G401 (cell line): Measurements from ENCODE around the gene SLC39A7. TPM values are rescaled to one million over a fixed set of nuclear protein-coding genes. Genes with fewer than 3 reads are reported as not detected.

Experiments
- DNase-seq: peaks from one replicate; pipeline ENCODE4 v3.0.0-alpha.2; 2015; ENCODE audit warnings: low spot score
- in situ Hi-C: cut with HindIII; loops from 2 replicates; pipeline ENCODE4 v1.10.0; 2016; ENCODE audit warnings: low sequenced_read_pairs, mixed read lengths
- total RNA-seq: library from RNA; depleted of rRNA; stranded (reverse); fragments of >200 nt; shearing (Covaris generic); gene quantifications from 2 replicates; pipeline ENCODE4 v1.2.3, GENCODE V29; 2014

SLC39A7 gene
- total RNA-seq, 1 experiment from 2014 or later = 108 TPM

DNA sequence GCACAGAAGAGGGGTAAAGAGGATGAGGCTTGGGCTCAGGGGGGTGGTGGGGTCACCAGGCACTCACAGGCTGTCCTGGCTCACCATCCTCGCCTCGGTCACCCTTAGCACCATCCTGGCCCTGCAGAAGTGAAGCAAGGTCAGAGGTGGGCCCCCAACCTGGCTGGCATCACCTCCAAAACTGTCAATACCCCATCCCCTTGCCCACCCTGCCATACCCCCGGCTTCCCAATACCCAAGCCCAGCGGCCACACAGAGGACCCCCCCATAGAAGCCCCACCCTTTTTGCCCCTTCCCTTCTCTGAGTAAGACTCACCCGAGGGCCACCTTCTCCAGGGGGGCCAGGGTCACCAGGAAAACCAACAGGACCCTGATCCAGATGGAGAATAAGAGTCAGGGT, 32.0 kb upstream of the SLC39A7 start:
- in situ Hi-C loops = no loop called here
- DNase-seq = no peak

DNA sequence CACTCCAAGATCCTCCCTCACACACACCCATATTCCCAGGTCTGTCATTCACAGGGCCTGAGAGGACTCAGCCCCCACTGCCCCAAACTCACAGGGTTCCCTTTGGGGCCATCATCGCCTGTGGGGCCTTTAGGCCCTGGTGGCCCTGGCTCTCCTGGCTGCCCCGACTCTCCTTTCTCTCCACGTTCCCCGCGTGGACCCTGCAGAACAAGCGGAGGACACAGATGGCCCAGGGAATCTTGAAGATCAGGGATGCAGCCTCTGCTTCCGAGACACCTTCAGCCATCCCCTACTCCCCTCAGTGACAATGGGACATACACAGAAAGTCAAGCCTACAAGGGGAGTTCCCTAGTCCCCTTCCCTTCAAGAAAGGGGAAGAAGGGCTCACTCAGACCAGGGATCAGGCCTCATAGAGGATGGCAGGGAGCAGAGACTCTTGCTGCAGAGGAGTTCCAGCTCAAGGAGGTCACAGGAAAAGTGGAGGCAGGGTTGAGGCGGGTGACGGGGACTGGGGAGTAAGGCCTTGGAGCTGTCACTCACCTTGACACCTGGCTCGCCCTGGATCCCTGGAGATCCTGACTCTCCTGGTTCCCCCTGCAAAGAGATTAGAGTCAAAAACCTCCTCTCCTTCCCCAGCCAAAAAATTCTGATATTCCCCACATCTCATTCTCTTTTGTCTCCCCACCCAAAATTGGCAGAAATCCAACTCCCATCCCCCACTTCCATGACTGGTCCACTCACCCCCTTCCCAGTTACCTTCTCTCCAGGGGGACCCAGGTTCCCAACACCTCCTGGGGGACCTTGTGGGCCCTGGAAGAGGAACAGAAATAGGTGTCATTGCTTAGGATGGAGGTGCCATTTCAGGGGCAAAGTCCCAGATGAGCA, 31.1 kb upstream of the SLC39A7 start:
- in situ Hi-C loops = no loop called here

DNA sequence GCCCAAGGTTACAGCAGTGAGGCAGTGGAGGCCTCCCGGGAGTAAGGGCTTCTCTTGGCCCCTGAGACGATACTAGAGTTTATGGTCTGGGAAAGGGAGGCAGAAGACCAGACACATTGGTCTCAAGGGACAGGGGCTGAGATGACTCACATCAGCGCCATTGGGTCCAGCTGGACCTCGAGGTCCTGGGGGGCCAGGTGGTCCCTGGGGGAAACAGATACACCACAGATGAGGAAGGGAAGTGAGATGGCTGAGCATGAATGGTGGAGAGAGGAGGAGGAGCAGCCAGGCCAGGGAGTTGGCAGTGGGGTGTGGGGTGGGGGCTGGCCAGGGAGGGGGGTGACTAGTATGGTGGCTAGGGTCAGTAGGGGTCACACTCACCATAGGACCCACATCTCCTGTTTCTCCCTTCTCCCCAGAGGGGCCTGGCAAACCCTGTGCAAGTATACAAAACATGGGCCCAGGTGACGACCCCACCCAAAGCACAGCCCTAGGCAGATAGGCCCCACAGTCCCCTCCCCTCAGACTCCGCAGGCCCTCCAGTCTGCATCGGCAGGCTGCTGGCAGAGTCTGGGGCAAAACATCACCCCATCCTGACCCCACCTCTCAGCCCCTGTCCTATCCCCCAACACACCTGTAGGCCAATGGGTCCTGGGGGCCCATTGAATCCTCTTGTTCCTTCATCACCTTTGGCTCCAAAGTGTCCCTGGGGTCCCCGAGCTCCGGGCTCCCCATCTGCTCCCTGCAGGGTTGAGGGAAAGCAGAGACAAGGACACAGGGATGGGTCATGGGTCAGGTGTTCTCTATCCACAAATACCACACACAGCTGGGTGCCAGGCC, 30.3 kb upstream of the SLC39A7 start:
- in situ Hi-C loops = no loop called here
- DNase-seq = no peak

More for the DNA sequence above, 31.1 kb upstream of the SLC39A7 start:
- DNase-seq = no peak

DNA sequence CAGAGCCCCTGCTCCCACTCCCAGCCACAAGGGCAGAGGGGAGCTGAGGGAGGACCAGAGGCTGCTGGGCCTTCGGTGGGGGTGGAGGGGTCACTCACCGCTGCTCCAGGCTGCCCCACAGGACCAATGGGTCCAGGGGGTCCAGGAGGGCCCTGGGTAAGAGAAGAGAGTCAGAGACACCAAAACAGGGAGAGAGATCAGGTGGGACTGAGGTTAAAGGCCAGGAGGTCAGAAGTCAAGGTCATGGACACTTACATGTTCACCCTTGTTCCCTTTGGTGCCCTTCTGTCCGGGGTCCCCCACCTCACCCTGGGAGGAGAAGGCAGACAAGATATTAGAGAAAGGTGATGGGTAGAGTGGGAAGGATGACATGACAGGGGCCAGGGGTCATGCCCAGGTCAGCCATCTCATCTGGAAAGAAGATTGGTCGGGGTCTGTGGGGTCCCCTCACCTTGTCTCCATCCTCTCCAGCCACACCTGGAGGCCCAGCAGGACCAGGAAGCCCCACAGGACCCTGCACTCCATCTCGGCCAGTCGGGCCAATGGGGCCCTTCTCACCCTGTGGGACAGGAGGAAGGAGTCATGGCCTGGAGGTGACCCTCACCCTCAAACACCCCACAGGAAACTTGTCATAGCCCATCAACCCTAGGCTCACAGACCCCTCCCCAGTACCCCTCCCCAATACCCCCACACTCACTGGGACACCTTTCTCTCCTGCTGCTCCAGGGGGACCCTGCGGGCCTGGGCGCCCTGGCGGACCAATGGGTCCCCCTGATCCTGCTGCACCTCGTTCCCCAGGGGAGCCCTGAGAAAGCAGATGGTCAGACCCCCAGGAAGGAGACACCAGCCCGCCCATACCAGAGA, 29.4 kb upstream of the SLC39A7 start:
- no peak for DNase-seq
- in situ Hi-C loops = no loop called here

DNA sequence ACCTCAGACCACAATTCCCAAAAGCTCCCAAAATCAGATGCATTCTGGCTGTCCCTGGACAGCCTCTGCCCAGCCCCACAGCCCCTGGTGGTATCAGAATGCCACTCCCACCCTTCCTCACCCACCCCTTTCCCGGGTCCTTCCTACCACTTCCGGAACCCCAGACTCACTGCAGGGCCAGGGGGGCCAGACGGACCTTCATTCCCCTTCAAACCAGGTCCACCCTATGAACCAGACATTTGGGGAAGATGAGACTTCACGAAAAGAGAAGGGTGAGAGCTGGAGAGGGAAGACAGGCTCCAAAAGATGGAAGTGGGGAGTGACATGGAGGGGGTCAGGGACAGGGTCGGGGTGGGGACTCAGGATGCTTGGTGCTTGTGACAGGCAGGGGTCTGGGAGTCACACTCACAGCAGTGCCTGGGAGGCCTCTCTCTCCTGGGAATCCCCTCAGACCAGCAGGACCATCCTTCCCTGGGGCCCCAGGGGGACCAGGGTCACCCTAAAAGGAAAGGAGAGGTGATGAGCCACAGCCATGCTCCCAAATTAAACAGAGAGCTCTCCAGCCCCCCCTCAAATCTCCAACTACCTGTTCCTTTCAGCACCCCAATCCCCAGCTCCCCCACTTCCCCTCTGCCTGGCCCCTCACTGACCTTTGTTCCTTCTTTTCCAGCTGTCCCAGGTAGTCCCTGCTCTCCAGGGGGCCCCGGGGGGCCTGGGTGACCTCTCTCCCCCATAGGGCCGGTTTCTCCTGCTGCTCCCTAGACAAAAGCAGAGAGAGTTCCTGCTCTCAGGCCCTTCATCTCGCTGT, 28.6 kb upstream of the SLC39A7 start:
- in situ Hi-C loops = no loop called here
- DNase-seq = no peak

DNA sequence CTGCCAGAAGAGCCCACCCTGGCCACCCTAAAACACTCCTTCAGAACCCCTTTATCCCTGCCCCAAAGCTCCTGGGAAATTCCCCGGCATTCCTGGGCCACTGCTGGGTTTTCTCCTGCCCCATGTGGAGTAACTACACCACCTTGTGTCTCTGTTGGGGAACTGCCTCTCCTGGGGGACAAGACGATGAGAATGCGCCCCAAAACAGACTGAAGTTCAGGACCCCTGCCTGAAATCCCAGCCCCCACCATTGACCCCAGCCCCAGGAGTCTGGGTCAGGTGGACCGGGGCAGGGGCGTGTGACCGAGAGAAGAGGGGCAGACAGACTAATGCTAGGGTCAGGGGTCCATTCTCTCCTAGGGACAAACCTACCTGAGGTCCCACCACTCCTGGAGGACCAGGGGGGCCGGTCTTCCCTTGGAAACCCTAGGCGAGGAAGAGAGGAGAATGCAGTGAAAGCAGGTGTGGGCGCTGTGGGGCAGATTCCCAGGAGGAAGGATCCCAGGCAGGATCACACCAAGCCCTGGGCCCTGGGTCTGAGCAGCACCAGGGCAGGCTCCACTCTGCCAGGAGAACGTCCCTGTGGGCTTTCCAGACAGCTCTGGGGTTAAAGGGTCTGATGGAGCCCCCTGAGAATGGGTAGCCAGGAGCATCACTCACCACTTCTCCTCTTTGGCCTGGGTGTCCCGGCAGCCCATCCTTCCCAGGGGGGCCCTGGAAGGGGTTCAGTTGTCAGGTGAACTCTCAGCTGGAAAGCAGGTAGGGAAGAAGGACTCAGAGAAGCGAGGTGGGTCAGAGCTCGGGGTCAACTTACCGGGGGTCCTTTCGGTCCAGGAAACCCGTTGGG, 27.8 kb upstream of the SLC39A7 start:
- no peak for DNase-seq
- in situ Hi-C loops = no loop called here

DNA sequence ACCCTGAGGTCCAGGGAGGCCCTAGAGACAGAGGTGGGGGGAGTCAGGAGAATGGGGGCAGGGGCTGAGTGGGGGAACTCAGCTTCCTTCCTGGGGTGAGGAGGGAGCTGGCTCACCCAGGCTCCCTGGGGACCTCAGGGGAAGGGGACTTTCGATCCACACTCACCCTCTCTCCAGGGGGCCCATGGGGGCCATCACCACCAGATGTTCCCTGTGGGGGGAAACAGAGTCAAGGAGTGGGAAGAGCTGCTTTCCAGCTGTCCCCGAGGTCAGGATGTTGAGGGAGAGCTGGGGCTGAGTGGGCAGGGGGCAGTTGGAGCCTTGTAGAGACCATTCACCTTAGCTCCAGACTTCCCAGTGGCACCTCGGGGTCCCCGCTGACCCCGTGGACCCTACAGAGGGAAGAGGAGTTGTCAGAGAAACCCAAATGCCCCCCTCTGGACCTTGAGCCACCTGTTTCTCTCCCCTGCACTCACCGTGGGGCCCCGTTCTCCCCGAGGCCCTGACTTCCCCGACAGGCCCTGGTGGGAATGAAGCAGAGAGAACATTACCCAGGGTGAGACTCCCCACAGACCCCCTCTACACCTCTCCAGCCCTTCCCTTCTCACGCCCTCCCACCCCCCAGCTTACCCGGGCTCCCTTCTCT, 27.0 kb upstream of the SLC39A7 start:
- no peak for DNase-seq
- in situ Hi-C loops = no loop called here

DNA sequence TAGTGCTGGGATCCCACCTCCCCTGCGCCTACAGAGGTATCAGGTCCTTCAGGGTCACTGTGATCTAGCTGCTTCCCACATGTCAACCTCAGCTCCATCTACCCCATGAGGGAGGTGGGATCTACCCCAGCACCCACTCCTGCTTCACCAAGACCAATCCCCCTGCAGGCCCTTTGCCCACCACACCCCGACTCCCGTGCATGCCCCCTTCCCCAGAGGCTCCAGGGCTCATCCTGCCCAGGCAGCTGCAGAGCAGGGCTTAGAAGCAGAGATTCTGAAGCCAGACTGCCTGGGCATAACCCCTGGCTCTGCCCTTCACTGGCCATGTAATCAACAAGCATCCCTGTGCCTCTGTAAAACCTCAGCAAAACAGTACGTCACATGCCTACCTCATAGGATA, 25.9 kb upstream of the SLC39A7 start:
- no peak for DNase-seq
- in situ Hi-C loops = no loop called here

DNA sequence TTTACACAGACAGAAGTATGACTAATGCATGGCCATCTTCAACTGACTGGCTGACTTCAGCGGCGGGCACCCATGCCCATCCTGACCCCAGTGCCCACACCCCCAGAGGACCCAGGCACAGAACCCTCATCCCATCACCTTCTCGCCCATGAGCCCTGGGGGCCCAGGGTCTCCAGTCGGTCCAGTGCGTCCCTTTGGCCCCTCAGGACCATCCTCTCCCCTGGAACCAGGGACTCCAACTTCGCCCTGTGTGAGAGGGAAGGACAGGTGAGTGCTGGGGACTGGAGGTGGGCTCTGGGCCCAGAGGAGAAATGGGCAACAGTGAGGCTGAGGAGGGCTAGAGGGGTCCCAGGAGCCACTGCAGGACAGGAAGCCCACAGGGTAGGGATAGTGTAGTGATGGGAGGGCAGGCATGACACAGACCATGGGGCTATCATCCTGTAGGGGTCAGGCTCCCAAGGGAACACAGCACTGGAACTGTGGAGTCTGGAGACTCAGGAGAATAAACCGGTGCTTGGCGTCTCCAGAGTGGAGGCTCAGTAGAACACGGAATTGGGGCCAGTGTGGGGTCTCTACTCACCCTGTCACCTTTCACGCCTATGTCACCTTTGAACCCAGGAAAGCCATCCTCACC, 25.1 kb upstream of the SLC39A7 start:
- in situ Hi-C loops = no loop called here

DNA sequence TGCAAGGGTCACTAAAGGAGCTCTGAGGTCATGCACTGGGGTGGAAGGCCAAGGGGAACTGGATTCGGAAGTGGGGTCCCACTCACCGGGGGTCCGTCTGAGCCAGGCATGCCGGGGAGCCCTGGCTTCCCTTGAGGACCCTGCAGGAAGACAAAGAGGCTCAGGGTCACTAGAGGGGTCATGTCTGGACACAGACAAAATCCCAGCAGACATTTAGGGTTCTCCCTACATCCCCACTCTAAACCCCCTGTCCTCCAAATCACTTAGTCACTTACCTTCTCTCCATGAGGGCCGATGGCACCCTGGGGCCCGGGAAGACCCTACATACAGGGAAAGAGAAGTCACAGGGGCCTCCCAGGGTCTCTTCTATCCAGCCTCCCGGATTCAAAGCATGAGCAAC, 23.8 kb upstream of the SLC39A7 start:
- DNase-seq = no peak
- in situ Hi-C loops = no loop called here

More for the DNA sequence above, 25.1 kb upstream of the SLC39A7 start:
- no peak for DNase-seq

DNA sequence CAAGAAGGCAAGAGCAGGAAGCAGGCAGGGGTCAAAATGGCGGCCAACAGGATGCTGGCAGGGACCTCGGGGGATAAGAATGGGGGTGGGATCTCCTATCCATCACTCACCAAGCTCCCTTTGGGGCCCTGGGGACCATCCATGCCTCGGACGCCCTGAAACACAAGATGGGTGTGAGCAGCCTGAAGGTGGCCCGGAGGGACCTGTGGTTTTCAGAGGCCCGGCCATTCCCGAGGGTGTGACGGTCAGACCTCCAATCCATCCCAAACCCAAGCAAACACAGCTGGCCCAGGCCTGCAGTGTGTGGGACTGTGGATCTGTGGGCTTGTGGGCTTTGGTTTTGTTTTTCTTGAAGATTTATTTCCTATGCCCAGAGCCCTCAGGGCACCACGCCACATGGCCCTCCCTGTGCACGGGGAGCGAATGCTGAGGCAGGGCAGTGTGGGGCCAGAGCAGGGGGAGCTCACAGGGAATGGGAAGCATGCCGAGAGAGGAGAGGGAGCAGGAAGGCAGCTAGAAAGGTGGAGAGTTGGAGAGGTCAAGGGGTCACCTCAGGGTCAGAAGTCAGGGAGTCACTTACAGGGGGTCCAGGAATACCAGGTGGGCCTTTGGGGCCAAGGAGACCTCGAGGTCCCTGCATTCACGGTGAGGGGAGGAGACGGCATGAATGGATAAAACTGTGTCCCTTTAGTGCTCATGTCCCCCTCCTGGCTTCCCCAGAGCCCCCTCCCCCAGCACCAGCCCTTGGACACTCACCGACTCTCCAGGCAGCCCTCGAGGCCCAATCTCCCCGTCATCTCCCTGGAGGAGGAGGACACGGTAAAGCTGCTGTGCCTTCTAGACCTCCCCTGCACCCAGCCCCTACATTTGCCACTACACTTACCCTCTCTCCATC, 22.9 kb upstream of the SLC39A7 start:
- in situ Hi-C loops = no loop called here

DNA sequence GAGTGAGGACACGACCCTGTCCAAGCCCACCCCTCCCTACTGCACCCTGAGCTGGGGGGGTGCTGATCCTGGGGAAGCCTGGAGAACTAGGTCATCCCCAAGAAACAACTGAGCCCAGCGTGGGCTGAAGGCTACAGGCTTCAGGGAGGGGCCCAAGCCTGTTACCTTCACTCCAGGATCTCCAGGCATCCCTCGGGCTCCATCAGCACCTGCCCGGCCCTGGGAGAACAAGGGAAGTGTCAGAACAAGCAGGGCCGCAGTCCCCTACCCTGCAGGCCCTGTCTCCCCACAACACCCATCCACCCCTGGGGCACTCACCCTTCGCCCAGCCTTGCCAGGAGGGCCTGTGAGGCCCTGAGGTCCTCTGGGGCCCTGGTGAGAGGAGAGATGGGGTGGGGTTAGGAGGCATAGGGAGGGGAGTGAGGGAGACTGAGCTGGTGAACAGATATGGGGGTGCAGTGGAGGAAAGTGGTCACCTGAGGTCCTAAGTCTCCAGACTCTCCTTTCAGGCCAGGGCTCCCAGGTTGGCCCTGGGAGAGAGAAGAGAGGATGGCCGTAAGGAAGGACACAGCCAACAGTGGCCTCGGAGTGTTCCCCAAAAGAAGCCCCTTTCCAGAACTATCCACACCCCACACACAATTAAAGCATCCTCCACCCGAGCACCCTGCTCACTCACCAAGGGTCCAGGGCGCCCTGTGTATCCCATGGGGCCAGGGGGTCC, 21.8 kb upstream of the SLC39A7 start:
- in situ Hi-C loops = no loop called here
- no peak for DNase-seq

More for the DNA sequence above, 22.9 kb upstream of the SLC39A7 start:
- no peak for DNase-seq

DNA sequence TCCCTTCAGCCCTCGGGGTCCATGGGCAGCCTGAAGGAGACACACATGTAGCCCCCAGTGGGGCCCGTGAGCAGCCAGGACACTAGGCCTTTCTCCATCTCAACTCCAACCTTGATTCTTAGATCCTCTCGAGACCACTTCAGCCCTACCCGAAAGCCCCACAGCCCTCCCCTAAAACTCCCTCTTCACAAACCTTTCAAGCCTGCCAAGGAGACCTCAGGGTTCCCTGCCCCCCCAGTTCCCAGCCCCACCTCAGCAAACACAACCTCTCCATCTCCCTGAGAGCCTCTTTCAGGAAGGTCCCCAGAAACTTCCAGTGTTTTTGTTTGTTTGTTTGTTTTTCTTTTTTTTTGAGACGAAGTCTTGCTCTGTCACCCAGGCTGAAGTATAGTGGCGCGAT, 19.5 kb upstream of the SLC39A7 start:
- in situ Hi-C loops = no loop called here
- DNase-seq = no peak

DNA sequence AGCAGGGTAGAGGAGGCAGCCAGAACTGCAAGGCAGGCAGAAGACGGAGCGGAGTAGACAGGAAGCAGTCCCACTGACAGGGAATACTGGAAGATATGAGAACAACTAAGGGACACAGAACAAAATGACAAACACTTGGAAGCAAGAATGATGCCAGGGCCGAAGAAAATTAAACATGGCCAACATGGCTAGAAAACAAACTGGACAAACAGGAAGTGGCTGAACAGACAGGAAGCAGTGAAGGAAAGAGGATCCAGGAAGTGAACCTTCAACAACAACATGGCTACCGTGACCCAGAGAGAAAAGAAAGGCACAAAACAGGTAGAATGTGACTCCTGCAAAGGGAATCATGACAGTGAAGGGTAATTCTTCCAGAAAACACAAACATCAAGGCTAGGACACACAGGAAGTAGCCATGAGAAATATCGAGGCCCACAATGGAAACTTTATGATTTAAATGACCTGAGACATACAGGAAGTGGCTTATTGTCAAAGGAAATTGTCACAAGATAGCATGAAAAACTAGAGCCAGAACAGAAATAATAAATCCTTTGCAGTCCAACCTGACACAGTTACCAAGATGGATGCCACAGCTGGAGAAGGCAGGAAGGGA, 17.5 kb upstream of the SLC39A7 start:
- in situ Hi-C loops = no loop called here
- DNase-seq = no peak

DNA sequence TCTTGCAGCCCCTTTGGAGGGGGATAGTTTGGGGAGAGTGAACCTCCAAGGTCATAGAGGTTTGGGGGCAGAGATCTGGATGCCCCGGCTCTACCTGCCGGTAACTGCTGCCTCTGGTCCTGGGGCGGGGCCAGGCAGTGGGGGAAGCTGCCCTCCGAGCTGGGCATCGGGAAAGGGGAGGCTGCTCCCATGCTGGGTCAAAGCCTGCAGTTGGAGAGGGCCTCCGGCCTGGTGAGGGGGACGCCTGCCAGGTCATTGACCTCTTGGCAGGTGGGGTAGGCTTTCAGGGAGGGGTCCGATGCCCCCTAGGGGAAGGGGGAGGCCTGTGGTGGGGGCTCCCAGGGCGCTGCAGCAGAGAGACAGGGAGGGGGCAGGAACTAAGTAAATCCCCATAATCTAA, 15.5 kb upstream of the SLC39A7 start:
- in situ Hi-C loops = no loop called here
- DNase-seq = no peak
